Tibial artery (tissue), 4 donors: ENCODE measurements around the gene RASSF4.

Source experiments
- DNase-seq, 2 donors: peaks; one replicate each; pipeline ENCODE4 v3.0.0-alpha.2; 2019
- H3K27ac ChIP-seq, 2 donors: fragments of 200-600 bp; sonication (generic) in 1 of 2; 1 replicate in 1 of 2; 2 replicates in 1 of 2; pipeline ENCODE4 v1.5.1; 2018 to 2019; ENCODE audit warnings: mild to moderate bottlenecking in 1 of 2
- H3K27me3 ChIP-seq, 2 donors: fragments of 200-600 bp; sonication (generic) in 1 of 2; one replicate each; pipeline versions ENCODE4 v1.5.1 to v1.6.0; 2016 to 2019
- H3K36me3 ChIP-seq, 3 donors: fragments of 200-600 bp; sonication (generic) in 2 of 3; one replicate each; pipeline ENCODE4 v1.5.1; 2016 to 2019; ENCODE audit warnings: mild to moderate bottlenecking in 2 of 3
- H3K4me1 ChIP-seq, 4 donors: fragments of 200-600 bp; sonication (generic) in 2 of 4; 1 replicate in 3 of 4; 2 replicates in 1 of 4; pipeline ENCODE4 v1.5.1; 2016 to 2019
- H3K4me3 ChIP-seq, 2 donors: fragments of 200-600 bp; sonication (generic) in 1 of 2; 1 replicate in 1 of 2; 2 replicates in 1 of 2; pipeline ENCODE4 v1.5.1; 2018 to 2019; ENCODE audit warnings: mild to moderate bottlenecking in 2 of 2
- H3K9me3 ChIP-seq, 3 donors: fragments of 200-600 bp; sonication (generic) in 1 of 3; one replicate each; pipeline ENCODE4 v1.5.1; 2016 to 2019
- CTCF ChIP-seq, 2 experiments: fragments of 200-600 bp in 1 of 2; fragments of 450-650 bp in 1 of 2; IDR thresholded peaks; one replicate each; pipeline ENCODE4 v1.5.1; 2017 to 2019; ENCODE audit warnings: antibody characterized with exemption in 2 of 2, mild to moderate bottlenecking in 1 of 2, moderate library complexity in 1 of 2
- intact Hi-C: fragments of 100-400 bp; cut with DNase I; formaldehyde crosslinking; loops from one replicate; pipeline ENCODE4 v1.15.0; 2023; ENCODE audit warnings: low total_unique reads

The RASSF4 gene

DNA sequence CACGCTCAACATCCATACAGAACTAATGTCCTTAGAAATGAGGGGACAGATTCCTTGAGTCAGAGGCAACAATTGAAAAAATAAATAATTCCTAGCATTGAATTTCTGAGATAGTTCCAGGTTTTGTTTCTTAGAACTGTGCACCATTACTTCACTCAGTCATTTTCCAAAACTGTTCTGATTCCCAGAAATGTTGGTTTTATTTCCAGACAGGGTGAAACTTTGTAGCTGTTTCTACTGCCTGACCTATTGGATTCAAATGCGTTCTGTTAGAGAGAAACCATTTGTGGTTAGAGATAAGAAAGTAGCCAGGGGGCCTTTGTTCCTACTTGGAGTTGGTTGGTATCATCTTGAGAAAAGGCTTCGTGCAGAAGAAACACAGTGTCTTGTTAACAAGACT, 27.1 kb downstream of the RASSF4 start:
- TF ChIP-seq CTCF (IDR thresholded peaks at IDR 0.05), result no peak
- H3K9me3 ChIP-seq, result no peaks in the 10 kb centered on the region
- peaks cover 0 to 80% (median 64%) of the 10 kb centered on the region in 4 donors for H3K4me1 ChIP-seq
- peak overlapping the region; percentile 90 to 96 for H3K27ac ChIP-seq
- no peak overlapping the region for H3K4me3 ChIP-seq
- peaks cover 0 to 26% (median 4%) of the 10 kb centered on the region in 3 donors for H3K36me3 ChIP-seq
- intact Hi-C loops, result no loop called here
- H3K27me3 ChIP-seq, result no peaks in the 10 kb centered on the region
- DNase-seq, result peak in 1 of 2 donors; percentile 17

- H3K27me3 ChIP-seq, result no peaks in the 10 kb centered on the region
- peaks cover 0 to 80% (median 66%) of the 10 kb centered on the region in 4 donors for H3K4me1 ChIP-seq
- no peak for DNase-seq
- intact Hi-C loops, result no loop called here
- no peaks in the 10 kb centered on the region for H3K9me3 ChIP-seq
- TF ChIP-seq CTCF (IDR thresholded peaks at IDR 0.05), result no peak
- peak overlapping the region; percentile 91 to 96 for H3K27ac ChIP-seq
- no peak overlapping the region for H3K4me3 ChIP-seq
- H3K36me3 ChIP-seq, result peaks cover 0 to 25% (median 4%) of the 10 kb centered on the region in 3 donors
These were observed 29.5 kb downstream of the RASSF4 start for GRCh38 chr10:44988957-44989585.

GRCh38 chr10:44989597-44990301, 30.1 kb downstream of the RASSF4 start:
- peak overlapping the region; percentile 12 to 91 for H3K27ac ChIP-seq
- peaks cover 0 to 80% (median 66%) of the 10 kb centered on the region in 4 donors for H3K4me1 ChIP-seq
- no peak overlapping the region for H3K4me3 ChIP-seq
- intact Hi-C loops, result no loop called here
- TF ChIP-seq CTCF (IDR thresholded peaks at IDR 0.05), result no peak
- peak in 1 of 2 donors; percentile 16 for DNase-seq
- no peaks in the 10 kb centered on the region for H3K27me3 ChIP-seq
- no peaks in the 10 kb centered on the region for H3K9me3 ChIP-seq
- peaks cover 0 to 18% (median 2%) of the 10 kb centered on the region in 3 donors for H3K36me3 ChIP-seq

DNA sequence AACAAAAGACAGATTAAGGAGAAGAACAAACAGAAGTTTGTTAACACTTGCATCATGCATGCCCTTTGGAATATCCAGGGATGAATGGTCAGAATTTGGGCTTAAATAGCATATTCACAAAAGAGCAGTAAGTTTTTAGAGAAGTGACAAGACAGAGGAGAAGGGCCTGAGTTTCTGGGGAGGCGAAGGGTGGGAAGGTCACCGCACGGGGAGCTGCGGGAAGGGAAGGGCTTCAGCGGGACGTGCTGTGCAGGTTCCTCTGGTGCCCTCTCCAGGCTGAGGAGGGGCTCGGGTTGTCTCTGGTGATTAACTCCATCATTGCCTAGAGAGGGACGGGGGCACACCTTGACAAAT, 30.7 kb downstream of the RASSF4 start:
- Histone ChIP-seq H3K4me3 (no peak overlapping the region), H3K27ac (peak overlapping the region; percentile 12 to 91), H3K27me3 (no peaks in the 10 kb centered on the region), H3K36me3 (peaks cover 0 to 13% (median 0%) of the 10 kb centered on the region in 3 donors), H3K9me3 (no peaks in the 10 kb centered on the region), H3K4me1 (peaks cover 0 to 80% (median 66%) of the 10 kb centered on the region in 4 donors)
- DNase-seq, result no peak
- intact Hi-C loops, result no loop called here
- TF ChIP-seq CTCF (IDR thresholded peaks at IDR 0.05), result no peak

DNA sequence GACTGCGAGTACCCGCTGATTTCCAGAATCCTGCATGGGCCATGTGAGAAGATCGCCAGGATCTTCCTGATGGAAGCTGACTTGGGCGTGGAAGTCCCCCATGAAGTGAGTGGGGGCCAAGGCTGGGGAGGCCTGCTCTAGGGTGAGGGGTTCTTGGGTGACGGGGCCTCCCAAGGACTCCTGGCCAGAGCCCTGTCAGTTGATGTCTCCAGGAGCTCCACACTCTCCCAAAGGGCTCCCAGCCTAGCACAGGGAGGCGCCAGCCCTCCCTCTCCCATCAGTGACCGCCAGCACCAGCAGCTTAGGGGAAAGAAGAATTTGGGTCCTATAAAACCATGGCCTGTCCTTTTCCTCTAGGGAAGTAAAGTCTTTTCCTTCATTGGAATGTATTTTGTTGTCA, 31.4 kb downstream of the RASSF4 start:
- H3K36me3 ChIP-seq, result peaks cover 0 to 10% (median 0%) of the 10 kb centered on the region in 3 donors
- no peak for TF ChIP-seq CTCF (IDR thresholded peaks at IDR 0.05)
- peaks cover 0 to 80% (median 66%) of the 10 kb centered on the region in 4 donors for H3K4me1 ChIP-seq
- no peaks in the 10 kb centered on the region for H3K9me3 ChIP-seq
- intact Hi-C loops, result no loop called here
- H3K4me3 ChIP-seq, result no peak overlapping the region
- H3K27me3 ChIP-seq, result no peaks in the 10 kb centered on the region
- no peak for DNase-seq
- H3K27ac ChIP-seq, result peak overlapping the region; percentile 90 to 91
